ENCODE data around the gene SYT14. TPM values are rescaled to one million over a fixed set of nuclear protein-coding genes. Genes with fewer than 3 reads are reported as not detected.

SYT14 gene
- total and polyA plus RNA-seq, 2 experiments from 2014 or later, result 0.09 to 0.36 TPM

GRCh38 chr1:210057593-210057992 lies 119.6 kb downstream of the SYT14 start:
- H3K4me1 ChIP-seq (ENCODE audit: low read depth), result no peaks in the 10 kb centered on the region
- DNase-seq (ENCODE audit: low read depth in 1 of 2, low spot score in 1 of 2), result no peak
- H3K4me3 ChIP-seq, result no peak overlapping the region
- H3K27me3 ChIP-seq, result no peaks in the 10 kb centered on the region
- no peaks in the 10 kb centered on the region for H3K9me3 ChIP-seq (ENCODE audit: low read depth)
- H3K36me3 ChIP-seq, result no peaks in the 10 kb centered on the region
- no peak for TF ChIP-seq CTCF (IDR thresholded peaks at IDR 0.05; ENCODE audit: low read depth, low read length)
- H3K27ac ChIP-seq, result no peak overlapping the region

GRCh38 chr1:210061992-210062391 lies 124.0 kb downstream of the SYT14 start:
- TF ChIP-seq CTCF (IDR thresholded peaks at IDR 0.05; ENCODE audit: low read depth, low read length), result no peak
- no peak overlapping the region for H3K4me3 ChIP-seq
- no peaks in the 10 kb centered on the region for H3K4me1 ChIP-seq (ENCODE audit: low read depth)
- H3K36me3 ChIP-seq, result no peaks in the 10 kb centered on the region
- H3K9me3 ChIP-seq (ENCODE audit: low read depth), result no peaks in the 10 kb centered on the region
- H3K27me3 ChIP-seq, result no peaks in the 10 kb centered on the region
- no peak overlapping the region for H3K27ac ChIP-seq
- DNase-seq (ENCODE audit: low read depth in 1 of 2, low spot score in 1 of 2), result no peak

- no peaks in the 10 kb centered on the region for H3K36me3 ChIP-seq
- no peak overlapping the region for H3K4me3 ChIP-seq
- no peak for DNase-seq (ENCODE audit: low read depth in 1 of 2, low spot score in 1 of 2)
- no peak for TF ChIP-seq CTCF (IDR thresholded peaks at IDR 0.05; ENCODE audit: low read depth, low read length)
- no peak overlapping the region for H3K27ac ChIP-seq
- H3K27me3 ChIP-seq, result no peaks in the 10 kb centered on the region
- H3K4me1 ChIP-seq (ENCODE audit: low read depth), result no peaks in the 10 kb centered on the region
- H3K9me3 ChIP-seq (ENCODE audit: low read depth), result no peaks in the 10 kb centered on the region
Measured at GRCh38 chr1:210070531-210070930, 132.5 kb downstream of the SYT14 start.

GRCh38 chr1:210072129-210072528 lies 134.1 kb downstream of the SYT14 start:
- Histone ChIP-seq H3K27me3 (no peaks in the 10 kb centered on the region), H3K9me3 (ENCODE audit: low read depth) (no peaks in the 10 kb centered on the region), H3K4me3 (no peak overlapping the region), H3K4me1 (ENCODE audit: low read depth) (no peaks in the 10 kb centered on the region), H3K36me3 (no peaks in the 10 kb centered on the region), H3K27ac (no peak overlapping the region)
- no peak for TF ChIP-seq CTCF (IDR thresholded peaks at IDR 0.05; ENCODE audit: low read depth, low read length)
- DNase-seq (ENCODE audit: low read depth in 1 of 2, low spot score in 1 of 2), result no peak

GRCh38 chr1:210072896-210073504 lies 135.0 kb downstream of the SYT14 start:
- H3K27me3 ChIP-seq, result no peaks in the 10 kb centered on the region
- TF ChIP-seq CTCF (IDR thresholded peaks at IDR 0.05; ENCODE audit: low read depth, low read length), result no peak
- DNase-seq (ENCODE audit: low read depth in 1 of 2, low spot score in 1 of 2), result no peak
- H3K9me3 ChIP-seq (ENCODE audit: low read depth), result no peaks in the 10 kb centered on the region
- H3K4me1 ChIP-seq (ENCODE audit: low read depth), result no peaks in the 10 kb centered on the region
- H3K27ac ChIP-seq, result no peak overlapping the region
- H3K36me3 ChIP-seq, result no peaks in the 10 kb centered on the region
- H3K4me3 ChIP-seq, result no peak overlapping the region
